Measurements from ENCODE around the gene DTD1.

The DTD1 gene

DNA sequence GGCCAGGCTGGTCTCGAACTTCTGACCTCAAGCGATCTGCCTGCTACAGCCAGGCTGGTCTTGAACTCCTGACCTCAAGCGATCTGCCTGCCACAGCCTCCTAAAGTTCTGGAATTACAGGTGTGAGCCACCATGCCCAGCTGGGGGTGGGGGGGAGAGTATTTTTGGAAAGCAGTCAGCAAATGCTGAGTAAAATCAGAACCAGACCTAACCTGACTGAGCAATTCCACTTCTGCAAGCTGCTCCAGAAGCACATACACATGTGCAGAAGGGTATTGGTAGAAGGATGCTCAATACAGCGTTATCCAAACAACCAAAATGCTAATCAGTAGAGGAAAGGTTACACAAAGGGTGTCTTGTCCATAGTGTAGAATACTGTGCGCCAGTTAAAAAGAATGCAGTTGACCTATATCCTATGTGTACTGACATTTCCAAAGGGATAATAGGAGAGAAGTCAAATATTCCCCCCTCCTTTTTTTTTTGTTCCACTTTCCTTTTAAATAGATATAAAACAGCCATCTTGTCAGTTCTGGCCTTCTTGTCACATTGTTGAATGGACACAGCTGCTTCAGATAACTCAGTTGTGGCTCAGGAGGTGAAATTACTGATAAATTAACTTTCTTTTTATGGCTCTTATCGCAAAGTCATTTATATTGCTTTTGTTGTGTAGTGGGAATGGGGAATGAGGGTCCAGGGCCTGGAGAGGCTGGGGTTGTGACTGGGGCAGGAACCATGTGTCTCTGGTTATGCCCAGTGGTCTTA is 74.6 kb downstream of the DTD1 start:
- DNase-seq (ENCODE audit: low read depth in 3 of 3): no peak

GRCh38 chr20:18663932-18664331 is 76.1 kb downstream of the DTD1 start:
- no peak for DNase-seq (ENCODE audit: low read depth in 3 of 3)

- no peak for DNase-seq (ENCODE audit: low read depth in 3 of 3)
Observed at GRCh38 chr20:18665135-18665534, 77.3 kb downstream of the DTD1 start.

- no peak for DNase-seq (ENCODE audit: low read depth in 3 of 3)
Observed at GRCh38 chr20:18666803-18667415, 79.1 kb downstream of the DTD1 start.

DNA sequence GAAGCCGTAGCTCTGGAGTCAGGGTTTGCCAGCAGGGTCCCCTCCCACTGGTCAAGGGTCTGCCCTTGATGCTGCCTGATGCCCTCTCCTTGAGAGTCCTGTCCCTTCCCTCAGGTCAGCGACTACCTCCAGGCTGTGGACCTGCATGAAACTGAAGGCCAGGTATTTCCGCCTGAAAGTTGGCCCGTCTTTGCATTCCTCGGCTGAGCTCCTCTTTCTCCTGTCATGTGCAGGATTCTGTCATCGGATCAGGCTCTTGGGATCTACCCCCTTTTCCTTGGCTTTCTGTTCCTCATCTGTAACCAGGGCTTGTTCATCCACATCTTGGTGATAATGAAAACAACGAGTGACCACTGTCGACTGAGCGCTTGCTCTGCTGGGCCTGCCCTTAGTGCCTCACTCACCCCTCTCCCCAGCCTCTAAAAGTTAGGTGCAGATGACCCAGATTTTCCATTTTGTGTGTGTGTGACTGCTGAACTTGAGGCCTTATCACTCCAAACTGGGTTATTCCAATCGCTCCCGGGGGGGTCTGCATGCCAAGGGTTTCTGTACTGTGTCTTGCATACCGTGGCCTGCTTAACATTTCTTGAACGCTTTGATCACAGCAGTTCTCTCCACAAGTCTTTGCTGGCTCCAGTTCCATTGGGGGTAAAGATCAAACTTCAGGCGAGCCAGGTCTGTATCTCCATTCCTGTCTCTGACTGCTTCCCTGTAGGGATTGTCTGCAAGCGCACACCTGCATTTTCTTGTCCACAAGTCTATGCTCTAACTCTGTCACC is 81.6 kb downstream of the DTD1 start:
- DNase-seq (ENCODE audit: low read depth in 3 of 3): no peak

- no peak for DNase-seq (ENCODE audit: low read depth in 3 of 3)
Observed at GRCh38 chr20:18671203-18671710, 83.4 kb downstream of the DTD1 start.

DNA sequence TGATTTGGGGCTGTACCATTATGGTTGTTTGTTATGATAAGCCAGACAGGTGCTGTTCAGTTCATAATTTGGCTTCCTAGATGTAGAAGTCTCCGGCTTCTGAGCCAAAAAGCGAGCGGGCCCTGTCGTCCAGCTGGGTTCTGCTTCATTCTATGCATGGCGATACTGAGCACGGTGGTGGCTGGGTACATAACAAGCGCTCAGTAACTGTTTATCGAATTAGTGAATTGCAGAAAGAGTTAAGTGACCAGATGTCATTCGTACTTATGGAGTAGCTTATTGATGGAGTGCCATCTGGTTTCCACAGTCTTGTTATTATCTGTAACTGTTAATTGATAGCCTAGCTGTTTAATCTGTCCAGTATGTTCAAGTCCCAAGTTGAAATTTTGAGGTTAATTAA is 85.0 kb downstream of the DTD1 start:
- DNase-seq (ENCODE audit: low read depth in 3 of 3): no peak

DNA sequence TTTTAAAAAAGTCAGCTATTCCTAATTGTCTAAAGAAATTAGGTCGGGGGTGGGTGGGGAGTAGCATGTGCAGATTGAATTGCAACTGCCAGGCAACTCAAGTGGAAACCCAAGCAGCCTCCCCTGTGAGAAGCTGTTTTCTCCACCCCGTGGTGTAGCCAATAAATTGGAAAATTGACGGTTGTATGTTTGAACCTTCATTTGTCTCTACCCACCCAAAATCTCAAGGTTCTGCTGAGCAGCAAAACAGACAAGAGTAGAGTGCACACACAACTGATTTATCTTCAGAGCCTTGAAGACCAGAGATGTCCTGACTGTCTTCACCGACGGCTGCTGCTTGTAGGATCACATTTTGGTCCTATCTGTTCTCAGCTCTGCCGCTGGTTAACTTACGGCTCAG is 88.5 kb downstream of the DTD1 start:
- no peak for DNase-seq (ENCODE audit: low read depth in 3 of 3)

DNA sequence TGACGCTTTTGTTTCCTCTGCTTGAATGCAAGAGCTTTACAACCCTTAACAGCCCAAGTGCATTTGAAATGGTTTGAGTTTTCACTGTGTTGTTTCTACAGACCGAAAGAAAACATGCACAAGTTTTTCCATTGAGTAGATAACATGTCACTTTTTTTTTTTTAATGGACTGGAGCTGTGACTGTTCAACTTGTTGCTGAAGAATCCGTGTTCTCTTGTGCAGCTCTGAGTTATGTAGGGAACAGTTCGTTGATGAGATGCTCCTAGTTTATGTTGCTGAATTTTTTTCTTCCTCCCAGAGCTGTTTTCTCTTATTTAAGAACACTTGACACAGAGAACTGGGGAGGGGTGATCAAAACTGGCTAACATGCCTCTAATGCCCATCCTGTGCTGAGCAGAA is 89.3 kb downstream of the DTD1 start:
- DNase-seq (ENCODE audit: low read depth in 3 of 3): no peak

- no peak for DNase-seq (ENCODE audit: low read depth in 3 of 3)
Observed at GRCh38 chr20:18678549-18679419, 90.9 kb downstream of the DTD1 start.

- DNase-seq (ENCODE audit: low read depth in 3 of 3): no peak
Observed at GRCh38 chr20:18683839-18684238, 96.0 kb downstream of the DTD1 start.

GRCh38 chr20:18684775-18685174 is 96.9 kb downstream of the DTD1 start:
- no peak for DNase-seq (ENCODE audit: low read depth in 3 of 3)

DNA sequence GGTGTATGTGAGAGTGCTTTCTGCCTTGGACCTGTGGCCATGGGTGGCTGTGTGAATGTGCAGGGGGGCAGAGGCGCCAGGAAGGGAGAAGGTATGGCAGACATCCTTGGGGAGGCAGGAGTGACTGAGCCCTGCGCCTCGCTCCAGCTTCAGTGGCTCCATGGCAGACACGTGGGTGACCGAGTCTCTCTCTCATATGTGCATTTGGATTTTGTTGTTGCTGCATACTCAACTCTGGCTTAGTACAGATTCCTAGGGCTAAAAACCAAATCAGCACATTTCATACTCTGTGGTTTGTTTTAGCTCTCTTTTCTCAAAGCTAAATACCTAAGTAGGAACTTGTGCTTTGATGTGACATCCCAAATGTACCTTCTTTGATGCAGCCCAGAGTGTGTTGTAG is 97.6 kb downstream of the DTD1 start:
- no peak for DNase-seq (ENCODE audit: low read depth in 3 of 3)

DNA sequence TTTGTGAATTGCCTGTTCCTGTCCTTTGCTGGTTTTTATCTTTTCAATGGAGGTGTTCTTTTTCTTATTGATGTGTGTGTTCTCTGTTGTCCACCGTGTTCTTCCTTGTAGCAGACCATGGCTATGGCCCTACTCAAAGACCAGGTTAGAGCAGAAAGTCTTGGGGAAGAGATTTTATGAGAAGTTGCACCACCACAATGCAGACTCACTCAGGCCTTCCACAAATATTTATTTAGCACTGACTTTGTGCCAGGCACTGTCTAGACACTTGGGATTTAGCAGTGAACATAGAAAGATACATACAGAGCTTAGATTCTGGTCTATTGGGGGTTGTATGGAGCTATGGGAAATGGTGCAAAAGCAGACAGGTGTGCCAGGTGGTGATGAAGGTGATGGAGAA is 98.8 kb downstream of the DTD1 start:
- DNase-seq (ENCODE audit: low read depth in 3 of 3): no peak

- DNase-seq (ENCODE audit: low read depth in 3 of 3): no peak
Observed at GRCh38 chr20:18688676-18689075, 100.8 kb downstream of the DTD1 start.

GRCh38 chr20:18689557-18689956 is 101.7 kb downstream of the DTD1 start:
- DNase-seq (ENCODE audit: low read depth in 3 of 3): no peak

DNA sequence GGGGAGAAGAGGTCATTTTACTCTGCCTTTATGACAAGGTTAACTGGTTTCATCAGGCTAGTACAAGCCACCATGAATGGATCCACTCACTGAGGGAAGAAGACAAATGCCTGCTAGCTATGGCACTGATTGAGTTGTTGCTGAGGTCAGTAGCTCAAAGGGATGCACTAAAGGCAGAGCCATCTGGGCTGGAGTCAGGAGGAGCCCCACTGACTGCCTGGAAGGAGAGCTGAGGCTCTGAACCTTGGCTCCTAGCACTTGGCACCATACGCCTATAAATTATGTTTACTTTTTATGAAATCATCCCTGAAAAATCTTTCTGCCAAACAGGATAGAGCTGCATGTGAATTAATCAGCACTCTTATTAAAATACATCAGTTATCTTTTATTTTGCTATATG is 104.6 kb downstream of the DTD1 start:
- no peak for DNase-seq (ENCODE audit: low read depth in 3 of 3)

DNA sequence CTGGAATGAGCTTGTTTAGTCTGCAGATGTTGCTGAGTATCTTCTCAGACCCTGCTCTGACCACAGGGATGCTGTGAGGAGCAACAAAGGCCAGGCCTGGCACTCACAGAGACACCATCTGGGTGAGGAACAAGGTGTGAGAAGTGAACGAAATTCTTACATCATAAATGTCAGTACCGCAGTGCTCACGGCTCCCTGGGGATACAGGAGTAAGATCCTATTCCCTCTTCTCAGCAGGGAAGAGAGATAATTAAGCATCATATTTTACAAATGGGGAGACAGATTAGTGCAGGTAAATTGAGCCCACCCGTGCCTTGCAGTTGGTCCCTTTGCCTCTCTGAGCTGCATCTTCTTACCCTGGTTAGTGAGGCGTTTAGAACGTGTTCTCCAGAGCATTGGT is 106.2 kb downstream of the DTD1 start:
- DNase-seq (ENCODE audit: low read depth in 3 of 3): no peak

- DNase-seq (ENCODE audit: low read depth in 3 of 3): no peak
Observed at GRCh38 chr20:18695175-18695574, 107.3 kb downstream of the DTD1 start.

DNA sequence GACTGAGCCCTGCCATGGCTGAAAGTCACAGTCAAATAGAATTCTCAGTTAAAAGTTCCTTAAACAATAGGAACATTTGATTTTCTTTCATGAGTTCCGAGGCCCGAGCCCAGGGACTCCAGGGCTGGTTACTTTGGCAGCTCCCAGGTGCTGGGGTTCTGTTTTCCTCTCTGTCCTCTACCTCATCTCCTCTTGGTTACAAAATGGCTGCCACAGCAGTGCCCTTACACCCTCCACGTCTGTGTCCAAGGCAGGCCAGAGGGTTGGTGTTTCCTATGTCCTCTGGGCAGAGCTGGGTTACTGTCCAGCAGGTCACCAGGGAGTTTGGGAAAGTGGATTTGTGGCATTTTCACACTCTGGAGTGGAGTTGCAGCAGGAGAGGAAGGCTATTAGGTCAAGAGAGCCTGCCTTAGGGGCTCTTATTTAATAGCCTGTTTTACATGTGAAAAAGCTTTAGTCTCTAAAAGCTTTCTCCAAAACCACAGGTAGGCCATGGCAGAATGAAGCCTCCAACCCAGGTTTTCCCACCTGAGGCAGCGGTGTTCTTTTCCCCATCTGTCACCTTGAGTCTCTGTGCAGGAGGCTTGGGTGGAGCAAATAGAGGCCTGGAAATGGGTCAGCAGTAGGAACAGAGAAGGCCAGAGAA is 111.0 kb downstream of the DTD1 start:
- no peak for DNase-seq (ENCODE audit: low read depth in 3 of 3)

DNA sequence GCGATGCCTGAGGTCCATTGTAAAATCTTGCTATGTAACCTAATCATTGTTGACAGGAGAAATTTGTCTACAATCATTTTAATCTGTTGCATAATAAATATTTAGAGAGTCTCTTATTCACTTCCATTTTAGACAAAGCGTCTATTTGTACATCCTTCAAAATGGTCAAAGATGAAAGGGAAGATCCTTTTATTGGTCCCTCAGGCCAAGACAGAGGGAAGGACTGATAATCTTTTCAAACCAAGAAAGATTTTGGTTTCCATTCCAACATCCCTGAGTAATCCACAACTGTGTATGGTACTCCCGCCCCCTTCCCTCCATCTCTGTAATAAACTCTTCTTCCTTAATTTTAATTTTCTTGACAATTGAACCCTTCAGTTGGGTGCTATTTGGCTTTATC is 114.1 kb downstream of the DTD1 start:
- DNase-seq (ENCODE audit: low read depth in 3 of 3): no peak

Data from stimulated activated CD4-positive, alpha-beta T cell treated with anti-CD3 and anti-CD28 coated beads, TNF-alpha, amount 100 ng/mL, for 48 hours (primary cell).